Mammary epithelial cell (primary cell): ENCODE results near the gene SDK1.

Experiments used
- EZH2 ChIP-seq: IDR thresholded peaks from 2 replicates; pipeline ENCODE4 v1.6.1; 2012; ENCODE audit warnings: low read length, inconsistent platforms, borderline replicate concordance
- TF ChIP-seq, protein P1 (sequence below), 2 donors: IDR thresholded peaks in 1 of 2; conservative IDR thresholded peaks in 1 of 2; 2 replicates each; pipeline ENCODE4 v1.5.1; 2011 to 2012; ENCODE audit warnings: inconsistent platforms in 2 of 2, low read length in 2 of 2, mild to moderate bottlenecking in 2 of 2, control low read depth in 1 of 2, low read depth in 1 of 2; ENCODE audit not compliant: insufficient read depth in 1 of 2; ENCODE audit errors: extremely low read depth in 1 of 2

DNA sequence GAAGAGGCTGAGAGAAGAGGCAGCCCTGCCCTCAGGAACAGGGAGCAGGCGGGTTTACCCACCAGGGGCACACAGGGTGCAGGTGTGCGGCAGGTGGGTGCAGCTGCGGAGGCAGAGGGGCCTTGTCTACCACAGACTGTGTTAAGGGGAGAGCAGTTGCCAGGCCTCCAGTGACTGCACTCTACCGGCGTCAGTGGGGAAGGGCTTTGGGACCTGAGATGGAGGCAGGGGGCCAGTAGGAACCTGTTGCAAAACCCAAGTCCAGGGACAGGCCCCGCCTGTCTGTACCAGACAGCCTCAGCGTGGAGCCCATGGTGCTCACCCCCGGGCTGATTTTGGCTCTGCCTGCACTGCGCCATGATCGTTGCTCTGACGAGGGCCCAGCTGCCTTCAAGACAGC is 873.4 kb downstream of the SDK1 start:
- TF ChIP-seq, protein P1, sequence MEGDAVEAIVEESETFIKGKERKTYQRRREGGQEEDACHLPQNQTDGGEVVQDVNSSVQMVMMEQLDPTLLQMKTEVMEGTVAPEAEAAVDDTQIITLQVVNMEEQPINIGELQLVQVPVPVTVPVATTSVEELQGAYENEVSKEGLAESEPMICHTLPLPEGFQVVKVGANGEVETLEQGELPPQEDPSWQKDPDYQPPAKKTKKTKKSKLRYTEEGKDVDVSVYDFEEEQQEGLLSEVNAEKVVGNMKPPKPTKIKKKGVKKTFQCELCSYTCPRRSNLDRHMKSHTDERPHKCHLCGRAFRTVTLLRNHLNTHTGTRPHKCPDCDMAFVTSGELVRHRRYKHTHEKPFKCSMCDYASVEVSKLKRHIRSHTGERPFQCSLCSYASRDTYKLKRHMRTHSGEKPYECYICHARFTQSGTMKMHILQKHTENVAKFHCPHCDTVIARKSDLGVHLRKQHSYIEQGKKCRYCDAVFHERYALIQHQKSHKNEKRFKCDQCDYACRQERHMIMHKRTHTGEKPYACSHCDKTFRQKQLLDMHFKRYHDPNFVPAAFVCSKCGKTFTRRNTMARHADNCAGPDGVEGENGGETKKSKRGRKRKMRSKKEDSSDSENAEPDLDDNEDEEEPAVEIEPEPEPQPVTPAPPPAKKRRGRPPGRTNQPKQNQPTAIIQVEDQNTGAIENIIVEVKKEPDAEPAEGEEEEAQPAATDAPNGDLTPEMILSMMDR (conservative IDR thresholded peaks at IDR 0.05 in 1 of 2, IDR thresholded peaks at IDR 0.05 in 1 of 2; ENCODE audit: extremely low read depth in 1 of 2, insufficient read depth in 1 of 2, low read depth in 1 of 2, low read length in 2 of 2) = no peak
- no peak for TF ChIP-seq EZH2
